ENCODE data around the gene EFNA4.

EFNA4 gene

DNA sequence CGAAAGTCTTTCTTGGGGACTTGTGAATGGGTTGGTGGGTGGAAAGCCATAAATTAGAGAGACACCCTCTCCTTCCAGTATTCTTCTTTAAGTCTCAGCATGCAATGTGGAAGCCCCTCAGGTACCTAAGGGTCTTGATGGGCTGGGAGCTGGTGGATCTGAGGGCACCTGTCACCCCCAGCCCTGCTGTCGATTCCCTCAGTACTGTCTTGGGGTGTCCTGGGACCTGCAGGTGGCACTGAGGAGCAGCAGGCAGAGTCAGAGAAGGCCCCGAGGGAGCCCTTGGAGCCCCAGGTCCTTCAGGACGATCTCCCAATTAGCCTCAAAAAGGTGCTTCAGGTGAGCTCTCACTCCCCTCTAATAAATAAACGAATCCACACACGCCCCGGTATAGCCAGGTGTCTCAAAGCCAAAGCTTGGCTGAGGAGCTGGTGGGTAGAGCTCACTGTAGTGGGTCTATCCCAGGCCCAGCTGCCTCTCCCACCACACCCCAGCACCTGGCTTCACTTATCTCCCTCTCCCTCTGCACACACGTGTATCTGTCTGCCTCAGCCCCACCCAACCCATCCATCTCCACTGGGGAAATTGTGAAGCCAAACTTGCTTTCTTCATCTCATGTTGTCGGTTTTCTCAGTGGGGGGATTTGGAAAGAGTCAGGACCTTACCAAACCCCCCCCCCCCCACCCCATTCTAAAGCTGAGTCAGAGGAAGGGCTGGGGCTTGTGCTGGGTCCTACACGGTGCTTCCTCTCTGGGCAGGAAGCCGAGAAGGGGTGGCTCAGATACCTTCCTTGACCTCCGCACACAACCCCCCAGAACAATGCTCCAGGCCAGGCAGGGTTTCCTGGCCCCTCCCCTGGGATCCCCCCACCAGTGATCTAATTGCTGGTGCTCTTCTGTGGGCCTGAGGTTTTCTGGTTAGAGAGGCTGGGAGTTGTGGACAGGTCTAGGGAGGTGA is 10.8 kb upstream of the EFNA4 start:
- DNase-seq: peak; percentile 32

DNA sequence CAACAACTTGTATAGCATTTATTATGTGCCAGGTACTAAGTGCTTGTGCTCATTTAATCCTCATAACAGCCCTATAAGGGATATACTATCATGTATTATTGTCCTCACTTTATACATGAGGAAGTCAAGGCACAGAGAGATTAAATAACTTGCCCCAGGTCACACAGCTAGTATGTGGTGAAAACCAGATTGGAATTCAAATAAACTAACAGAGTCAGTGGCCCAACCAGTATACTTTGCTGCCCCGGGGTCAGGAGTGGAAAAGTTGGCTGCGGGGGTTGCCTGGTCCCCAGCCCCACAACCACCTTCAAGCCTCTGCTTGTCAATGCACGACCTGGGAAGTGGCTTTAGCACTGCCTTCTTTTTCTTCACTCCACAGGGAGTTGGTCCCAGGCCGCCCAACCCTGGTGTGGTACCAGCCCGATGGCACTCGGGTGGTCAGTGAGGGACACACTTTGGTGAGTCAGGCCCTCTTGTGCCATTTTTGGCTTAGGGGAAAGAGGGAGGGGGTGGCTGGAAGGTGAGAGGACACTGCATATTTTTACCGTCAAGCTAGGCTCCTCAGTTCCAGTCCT is 9.9 kb upstream of the EFNA4 start:
- DNase-seq: no peak

DNA sequence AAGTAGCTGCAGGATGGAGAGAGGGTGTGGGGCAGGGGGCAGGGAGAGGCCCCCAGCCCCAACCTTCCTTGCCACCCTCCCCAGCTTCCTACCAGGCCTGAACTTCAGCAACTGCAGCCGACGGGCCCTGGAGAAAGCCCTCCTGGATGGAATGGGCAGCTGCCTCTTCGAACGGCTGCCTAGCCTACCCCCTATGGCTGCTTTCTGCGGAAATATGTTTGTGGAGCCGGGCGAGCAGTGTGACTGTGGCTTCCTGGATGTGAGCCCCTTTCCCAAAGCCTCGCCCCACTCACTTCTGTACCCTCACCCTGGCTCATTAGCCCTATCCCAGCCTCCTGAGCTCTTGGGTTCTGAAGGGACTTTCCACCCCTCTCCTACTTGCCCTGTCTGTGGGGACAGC is 6.4 kb upstream of the EFNA4 start:
- DNase-seq: no peak

DNA sequence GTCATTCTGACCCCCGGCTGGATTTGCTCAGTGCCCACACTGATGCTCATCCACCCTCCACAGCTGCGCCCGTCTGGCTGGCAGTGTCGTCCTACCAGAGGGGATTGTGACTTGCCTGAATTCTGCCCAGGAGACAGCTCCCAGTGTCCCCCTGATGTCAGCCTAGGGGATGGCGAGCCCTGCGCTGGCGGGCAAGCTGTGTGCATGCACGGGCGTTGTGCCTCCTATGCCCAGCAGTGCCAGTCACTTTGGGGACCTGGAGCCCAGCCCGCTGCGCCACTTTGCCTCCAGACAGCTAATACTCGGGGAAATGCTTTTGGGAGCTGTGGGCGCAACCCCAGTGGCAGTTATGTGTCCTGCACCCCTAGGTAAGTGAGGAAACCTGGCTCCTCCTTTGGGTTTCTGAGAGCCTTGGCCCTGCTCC is 5.7 kb upstream of the EFNA4 start:
- DNase-seq: no peak

DNA sequence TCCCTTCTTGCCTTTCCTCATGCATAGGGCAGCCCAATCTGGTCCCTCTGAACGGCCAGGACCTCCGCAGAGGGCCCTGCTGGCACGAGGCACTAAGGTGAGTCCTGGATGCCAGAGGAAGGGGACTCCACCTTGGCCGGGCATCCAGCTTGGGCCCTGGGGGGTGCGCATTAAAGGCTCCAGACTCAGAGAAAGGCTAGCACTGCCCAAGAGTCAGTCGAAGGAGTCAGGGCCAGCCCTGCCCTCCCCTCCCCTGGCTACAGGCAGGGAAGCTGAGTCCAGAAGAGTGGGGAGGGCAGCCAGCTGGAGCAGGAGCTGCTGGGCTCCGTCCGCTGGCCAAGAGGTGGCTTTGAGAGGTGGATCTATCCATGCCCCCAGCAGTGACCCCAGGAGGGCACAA is 2.8 kb upstream of the EFNA4 start:
- DNase-seq: no peak

DNA sequence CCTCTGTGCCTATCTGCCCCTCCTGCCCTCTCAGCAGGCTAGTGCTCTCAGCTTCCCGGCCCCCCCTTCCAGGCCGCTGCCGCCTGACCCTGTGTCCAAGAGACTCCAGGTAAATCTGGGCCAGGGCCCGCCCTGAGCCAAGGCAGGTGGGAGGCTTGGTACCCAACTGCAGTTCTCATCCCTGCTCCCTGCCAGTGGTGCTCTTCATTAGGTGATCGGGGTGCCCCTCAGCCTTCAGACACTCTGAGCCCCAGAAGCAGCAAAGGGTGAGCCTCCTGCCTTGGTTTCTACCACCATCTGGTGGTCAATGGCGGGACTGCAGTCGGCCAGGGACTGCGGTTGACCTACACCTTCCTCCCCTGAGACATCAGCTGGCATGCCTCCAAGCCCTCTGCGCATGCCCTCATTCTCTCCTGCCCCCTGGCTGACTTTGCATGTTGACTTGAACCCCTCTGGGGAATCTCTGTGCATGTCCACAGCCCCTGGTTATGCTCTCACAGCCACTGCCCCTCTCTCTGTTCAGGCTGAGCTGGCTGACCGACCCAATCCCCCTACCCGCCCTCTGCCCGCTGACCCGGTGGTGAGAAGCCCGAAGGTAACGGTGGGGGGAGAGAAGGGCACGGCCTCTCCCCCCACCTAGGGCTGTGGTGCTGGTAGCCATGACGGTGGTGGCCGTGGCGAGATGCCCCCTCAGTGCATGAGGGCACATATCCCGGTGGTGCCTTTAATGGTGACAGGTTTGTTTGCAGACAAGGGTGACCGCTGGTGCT is 2.0 kb upstream of the EFNA4 start:
- DNase-seq: peak; percentile 83

DNA sequence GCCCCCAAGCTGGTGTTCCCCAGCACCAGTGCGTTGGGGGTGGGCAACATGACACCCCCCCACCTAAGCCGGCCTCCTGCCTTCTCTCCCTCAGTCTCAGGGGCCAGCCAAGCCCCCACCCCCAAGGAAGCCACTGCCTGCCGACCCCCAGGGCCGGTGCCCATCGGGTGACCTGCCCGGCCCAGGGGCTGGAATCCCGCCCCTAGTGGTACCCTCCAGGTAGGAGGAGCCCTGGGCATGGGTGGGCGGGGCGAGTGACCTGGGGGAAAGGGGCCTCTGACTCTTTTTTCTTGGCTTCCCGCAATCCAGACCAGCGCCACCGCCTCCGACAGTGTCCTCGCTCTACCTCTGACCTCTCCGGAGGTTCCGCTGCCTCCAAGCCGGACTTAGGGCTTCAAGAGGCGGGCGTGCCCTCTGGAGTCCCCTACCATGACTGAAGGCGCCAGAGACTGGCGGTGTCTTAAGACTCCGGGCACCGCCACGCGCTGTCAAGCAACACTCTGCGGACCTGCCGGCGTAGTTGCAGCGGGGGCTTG is 1.3 kb upstream of the EFNA4 start:
- DNase-seq: no peak

DNA sequence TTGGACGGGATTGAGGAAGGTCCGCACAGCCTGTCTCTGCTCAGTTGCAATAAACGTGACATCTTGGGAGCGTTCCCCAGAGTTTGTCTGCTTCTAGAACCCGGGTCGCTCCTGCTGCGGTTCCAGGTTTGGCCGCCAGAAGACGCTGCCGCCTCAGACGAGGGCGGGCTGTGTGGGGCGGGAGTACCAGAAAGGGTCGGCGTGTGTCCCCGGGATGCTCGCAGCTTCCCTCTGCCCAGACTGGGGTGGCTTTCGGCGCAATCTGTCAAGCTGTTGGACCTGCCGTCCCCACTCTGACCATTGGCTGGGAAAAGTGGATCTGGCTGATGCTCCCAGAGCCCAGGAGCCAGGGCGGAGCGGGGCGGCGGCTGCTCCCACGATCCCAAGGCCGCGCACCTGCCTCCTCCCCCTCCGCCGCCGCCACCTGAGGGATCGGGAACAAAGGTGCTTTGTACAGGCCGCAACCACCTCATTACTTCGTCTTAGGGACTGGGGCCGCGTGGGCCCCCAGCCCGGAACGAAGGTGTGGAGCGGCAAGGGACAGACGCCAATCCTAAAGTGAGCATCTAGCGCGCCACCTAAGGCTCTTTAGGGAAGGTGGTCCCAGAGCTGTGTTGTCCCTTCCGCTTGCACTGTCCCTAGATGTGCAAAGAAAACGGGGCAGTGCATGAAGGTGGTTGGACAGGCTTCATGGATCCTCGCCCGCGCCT is 683 bp upstream of the EFNA4 start:
- no peak for DNase-seq

DNA sequence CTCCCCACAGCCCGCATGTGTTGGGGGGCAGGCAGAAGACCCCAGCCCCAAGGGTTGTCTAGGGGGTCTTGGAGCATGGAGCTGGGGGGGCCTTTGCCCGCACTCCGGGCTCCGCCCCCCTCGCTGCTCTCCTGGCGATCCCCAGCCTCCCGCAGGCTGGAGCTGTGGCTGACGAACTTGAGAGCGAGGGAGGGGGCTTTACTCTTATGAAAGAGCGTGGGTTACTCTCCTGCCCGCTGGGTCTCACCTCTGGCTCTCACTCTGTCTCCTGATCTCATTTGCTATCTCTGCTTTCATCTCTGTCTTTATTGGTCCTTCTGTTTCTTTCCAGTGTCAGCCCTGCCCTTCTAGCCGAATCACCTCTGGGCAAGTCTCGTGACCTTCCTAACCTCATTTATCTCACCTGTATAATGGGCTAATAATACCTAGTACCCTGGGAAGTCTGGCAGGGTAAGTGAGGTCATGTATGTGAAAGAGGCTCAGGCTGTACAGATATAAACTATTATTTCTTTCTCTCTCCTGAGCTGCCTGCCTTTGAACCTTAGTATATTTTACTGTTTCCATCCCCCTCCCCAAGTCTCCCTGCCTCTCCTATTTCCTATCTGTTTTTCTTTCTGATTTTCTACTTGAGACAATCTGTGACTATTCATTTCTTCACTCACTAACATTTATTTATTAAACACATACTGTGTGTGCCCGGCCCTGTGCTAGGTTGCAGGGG is 731 bp downstream of the EFNA4 start:
- DNase-seq: no peak

DNA sequence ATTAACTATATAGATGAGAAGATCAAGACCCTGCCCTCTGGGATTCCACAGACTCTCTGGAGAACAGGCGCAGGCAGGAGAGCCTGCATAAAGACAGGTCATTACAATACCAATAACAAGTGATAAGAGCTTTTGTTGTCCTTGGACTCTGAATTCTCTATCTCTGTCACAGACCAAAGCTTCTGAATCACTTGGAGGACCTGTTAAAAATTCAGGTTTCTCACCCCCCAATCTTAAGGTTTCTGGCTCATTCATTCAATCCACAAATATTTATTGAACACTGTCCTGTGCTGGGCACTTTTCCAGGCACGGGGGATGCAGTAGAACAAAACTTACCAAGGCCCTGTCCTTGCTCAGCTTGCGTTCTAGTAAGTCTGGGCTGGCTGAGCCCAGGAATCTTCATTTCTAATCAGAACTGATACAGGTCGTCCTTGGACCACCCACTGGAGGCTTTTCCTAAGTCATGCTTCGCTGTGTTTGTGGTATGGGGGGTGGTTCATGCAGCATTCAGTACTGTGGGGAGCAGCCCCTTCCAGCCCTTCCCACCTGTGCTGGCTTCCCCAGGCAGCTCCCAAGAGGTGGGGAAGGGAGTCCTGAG is 1.4 kb downstream of the EFNA4 start:
- no peak for DNase-seq

DNA sequence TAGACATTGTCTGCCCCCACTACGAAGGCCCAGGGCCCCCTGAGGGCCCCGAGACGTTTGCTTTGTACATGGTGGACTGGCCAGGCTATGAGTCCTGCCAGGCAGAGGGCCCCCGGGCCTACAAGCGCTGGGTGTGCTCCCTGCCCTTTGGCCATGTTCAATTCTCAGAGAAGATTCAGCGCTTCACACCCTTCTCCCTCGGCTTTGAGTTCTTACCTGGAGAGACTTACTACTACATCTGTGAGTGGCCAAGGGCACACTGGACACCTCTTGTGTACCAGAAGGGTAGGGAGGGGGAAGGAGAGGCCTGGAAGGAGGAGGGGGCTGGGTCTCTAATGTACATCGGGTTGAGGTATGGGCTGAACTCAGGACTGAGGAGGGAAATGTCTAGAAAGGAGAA is 3.2 kb downstream of the EFNA4 start:
- DNase-seq: no peak

DNA sequence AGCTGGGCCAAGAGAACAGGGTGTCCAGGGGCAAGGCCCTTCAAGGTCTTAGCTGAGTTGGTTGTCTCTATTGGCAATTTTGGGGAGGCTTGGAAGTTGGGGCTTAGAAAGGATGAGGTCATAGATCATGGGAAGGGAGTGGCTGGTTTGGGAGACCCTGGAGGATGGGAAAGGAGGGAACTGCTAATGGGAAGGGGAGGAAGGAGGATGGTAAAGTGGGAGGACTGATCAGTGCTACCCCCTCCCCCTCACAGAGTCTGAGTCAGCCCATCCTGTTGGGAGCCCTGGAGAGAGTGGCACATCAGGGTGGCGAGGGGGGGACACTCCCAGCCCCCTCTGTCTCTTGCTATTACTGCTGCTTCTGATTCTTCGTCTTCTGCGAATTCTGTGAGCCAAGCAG is 5.1 kb downstream of the EFNA4 start:
- DNase-seq: no peak

DNA sequence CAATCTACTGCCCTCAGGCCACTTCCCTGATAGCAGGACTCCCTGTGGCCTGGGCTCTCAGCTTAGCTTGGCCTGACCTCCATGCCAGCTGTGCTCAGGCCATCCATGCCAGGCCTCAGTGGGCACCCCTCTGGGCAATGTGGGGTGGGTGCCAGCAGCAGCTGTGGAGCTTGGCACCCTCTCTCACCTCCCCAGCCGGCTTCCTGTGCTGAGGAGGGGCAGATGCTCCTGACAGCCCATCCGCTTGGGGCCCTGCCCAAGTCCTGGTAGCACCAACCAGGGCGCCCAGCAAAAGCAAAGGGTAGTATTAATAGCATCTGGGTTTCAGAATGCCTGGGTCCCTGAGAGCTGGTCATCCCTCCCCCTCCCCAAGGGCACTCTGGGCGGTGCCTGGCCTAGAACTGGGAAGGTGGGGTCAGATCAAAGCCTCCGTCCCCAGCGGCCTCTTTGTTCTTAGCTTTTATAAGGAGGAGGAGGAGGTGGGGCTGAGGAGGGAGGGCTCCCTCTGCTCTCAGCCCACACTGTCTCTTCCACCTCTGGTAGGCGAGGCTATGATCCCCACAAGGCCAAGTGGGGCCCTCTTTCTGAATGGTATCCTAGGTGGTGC is 6.1 kb downstream of the EFNA4 start:
- no peak for DNase-seq

DNA sequence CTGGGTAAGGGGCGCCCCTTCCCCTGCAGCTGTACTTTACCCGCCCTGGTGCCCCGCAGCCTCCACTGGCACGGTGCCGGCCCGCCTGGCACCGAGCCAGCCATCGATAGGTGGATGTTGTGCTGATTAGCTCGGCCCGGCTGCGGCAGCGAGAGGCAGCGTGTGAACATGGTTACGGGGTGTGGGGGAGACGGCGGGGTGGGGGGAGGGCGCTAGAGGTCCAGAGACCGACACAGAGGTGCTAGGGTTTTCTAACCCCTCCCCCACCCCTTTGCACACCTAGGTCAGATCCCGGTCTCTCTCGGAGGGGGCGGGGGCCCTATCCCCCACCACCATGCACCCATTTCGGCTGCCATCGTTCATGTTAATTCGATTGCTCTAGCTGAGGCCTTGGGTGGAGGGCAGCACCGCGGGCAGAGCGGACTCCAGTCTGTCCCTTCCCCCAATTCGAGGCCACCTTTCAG is 6.7 kb downstream of the EFNA4 start:
- DNase-seq: no peak

DNA sequence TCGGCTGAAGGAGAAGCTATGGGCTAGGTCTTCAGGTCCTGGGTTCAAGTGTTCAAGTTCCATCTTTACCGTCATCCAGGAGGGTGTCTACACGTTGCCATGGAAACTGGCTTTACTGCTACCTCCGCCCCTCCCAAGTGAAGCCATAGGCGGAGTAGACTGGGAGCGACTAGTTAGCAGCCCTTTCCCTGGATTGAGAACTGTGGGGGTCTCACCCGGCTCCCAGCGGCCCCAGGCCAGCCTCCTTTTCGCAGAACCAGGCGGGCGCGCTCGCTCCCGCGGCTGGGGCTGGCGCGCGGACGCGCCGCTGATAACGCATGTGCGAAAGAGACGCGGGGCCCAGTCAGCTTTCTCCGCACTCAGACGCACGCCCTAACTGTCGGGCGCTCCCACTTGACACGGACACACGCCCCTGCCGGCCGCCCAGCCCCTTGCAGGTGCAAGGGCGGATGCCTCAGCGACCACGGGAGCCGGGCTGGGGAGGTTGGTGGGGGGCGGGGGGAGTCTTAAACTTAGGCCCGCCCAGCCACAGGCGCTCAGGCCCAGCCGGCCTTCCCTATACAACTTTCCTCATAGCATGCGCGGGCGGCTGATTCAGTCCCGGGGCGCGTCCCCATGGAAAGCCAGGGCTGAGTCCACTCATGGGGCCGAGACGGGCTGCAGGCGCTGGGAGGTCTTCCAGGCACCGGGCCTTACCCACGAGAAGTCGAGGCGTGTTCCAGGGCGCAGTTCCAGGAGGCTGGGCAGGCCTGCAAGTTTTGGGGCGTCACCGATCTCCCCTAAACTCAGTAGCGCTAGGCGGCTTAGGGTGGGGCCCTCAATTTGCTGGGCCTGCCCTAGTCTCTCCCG is 7.4 kb downstream of the EFNA4 start:
- no peak for DNase-seq

DNA sequence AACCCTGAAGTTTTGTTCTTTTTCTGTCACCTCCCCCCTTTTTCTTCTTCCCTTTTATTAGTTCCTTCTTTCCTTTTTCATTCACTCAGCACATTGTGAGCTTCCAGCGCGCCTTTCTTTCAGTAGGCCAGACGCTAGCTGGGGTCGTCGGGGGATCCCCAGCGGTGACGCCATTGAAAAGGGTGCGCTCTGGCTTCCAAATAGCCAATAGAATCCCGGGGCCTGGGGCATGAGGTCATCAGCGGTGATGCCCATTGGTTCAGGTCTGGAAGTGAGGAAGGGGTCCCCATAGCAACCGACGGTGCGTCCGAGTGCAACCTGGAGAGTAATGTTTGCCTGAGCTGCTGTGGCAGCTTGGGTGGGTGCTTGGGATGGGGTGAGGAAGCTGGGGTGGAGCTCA is 8.2 kb downstream of the EFNA4 start:
- no peak for DNase-seq

DNA sequence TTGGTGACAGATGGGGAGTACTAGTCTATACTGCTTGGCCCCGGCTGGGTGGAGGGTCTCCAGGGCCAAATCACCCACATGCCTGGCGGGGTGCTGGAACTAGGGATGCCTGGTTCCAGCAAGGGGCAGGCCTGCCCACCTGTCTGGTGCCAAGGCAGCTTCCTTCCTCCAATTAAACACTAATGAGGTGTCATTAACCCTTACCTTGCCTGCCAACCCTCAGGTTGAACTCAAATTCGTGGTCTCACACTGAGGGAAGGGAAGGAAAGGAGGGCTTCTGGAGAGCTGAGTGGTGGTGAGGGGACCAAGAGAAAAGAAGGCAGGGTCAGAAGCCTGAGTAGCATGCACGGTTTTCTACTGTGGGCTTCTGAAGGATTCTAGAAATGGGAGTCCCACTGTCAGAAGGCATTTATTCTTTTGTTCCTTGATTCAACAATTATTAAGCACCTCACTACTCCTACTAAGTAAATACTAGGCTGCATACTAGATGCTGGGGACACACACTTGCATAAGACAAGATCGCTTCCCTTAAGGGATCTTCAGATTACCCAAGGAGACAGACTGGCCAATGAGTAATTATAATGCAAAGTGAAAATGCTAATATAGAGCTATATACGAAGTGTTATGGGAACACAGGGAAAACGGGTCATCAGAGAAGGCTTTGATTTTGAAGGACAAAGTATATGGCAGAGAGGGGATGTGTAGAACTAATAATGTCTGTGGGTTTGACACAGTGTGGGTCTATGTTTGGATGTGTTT is 9.2 kb downstream of the EFNA4 start:
- DNase-seq: no peak

DNA sequence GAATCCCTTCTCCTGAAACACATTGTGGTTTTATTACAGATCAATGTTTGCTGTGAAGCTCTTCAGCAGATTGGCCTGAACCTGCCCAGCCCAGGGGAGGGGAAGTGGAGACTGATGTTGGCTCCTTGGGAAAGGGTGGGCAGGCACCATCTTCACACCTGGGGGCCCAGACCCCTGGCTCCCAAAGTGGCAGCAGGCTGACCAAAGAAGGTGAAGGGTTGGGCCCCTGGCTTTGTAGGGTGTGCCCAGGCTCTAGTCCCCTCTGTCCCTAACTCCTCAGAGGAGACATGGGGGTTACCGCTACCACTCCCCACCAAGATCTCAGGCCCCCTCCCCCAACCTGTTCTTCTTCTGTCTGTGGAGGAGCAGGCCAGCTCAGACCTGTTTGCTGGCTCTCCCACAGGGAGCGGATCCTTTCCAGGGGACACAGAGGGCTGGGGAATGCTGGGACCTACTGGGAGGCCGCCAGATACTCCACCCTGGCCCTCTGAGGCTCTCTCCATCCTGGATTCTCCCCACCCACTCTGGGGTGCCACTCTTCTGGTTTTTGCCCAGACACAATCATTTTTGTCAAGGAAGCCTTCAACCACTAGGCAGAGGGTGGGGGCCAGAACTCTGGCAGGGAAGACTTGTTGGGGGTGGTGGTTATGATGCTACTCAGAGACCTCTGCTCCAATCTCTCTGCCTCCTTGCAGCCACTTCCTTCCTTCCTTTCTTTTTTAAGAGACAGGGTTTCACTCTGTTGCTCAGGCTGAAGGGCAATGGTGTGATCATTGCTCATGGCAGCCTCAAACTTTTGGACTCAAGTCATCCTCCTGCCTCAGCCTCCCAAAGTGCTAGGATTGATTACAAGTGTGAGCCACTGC is 10.1 kb downstream of the EFNA4 start:
- peak; percentile 71 for DNase-seq

Measured in GDM1 (cell line).